GM23338 (cell line): ENCODE data around the gene PROX1.

Source experiments
- CTCF ChIP-seq, 2 experiments: fragments of 200-600 bp in 1 of 2; sonication (generic) in 1 of 2; conservative IDR thresholded peaks; 2 replicates each; pipeline versions ENCODE4 v1.5.1 to v1.6.1; 2016 to 2017; ENCODE audit warnings: antibody characterized with exemption in 2 of 2, low read depth in 2 of 2, mild to moderate bottlenecking in 2 of 2, moderate library complexity in 1 of 2
- EZH2 ChIP-seq: fragments of 200-600 bp; sonication (generic); IDR thresholded peaks from one replicate; pipeline ENCODE4 v1.8.0; 2017; ENCODE audit warnings: antibody characterized with exemption, mild to moderate bottlenecking, low read depth; ENCODE audit not compliant: unreplicated experiment
- EZH2phosphoT487 ChIP-seq: fragments of 200-600 bp; sonication (generic); IDR thresholded peaks from one replicate; pipeline ENCODE4 v1.8.1; 2018; ENCODE audit warnings: antibody characterized with exemption; ENCODE audit not compliant: unreplicated experiment
- POLR2AphosphoS5 ChIP-seq: IDR thresholded peaks from 2 replicates; pipeline ENCODE4 v1.6.1; 2016; ENCODE audit warnings: antibody characterized with exemption, low read depth
- REST ChIP-seq: IDR thresholded peaks from one replicate; pipeline ENCODE4 v1.6.1; 2018; ENCODE audit warnings: antibody characterized with exemption; ENCODE audit not compliant: unreplicated experiment
- STAT1 ChIP-seq: IDR thresholded peaks from one replicate; pipeline ENCODE4 v1.6.1; 2016; ENCODE audit warnings: antibody characterized with exemption; ENCODE audit not compliant: unreplicated experiment
- ZNF462 ChIP-seq: fragments of 250-450 bp; sonication (Bioruptor Pico); IDR thresholded peaks from 2 replicates; pipeline ENCODE4 v1.5.0; 2020; ENCODE audit warnings: mild to moderate bottlenecking, moderate library complexity

GRCh38 chr1:214022229-214022791 is 34.5 kb downstream of the PROX1 start:
- TF ChIP-seq CTCF (conservative IDR thresholded peaks at IDR 0.05; ENCODE audit: low read depth in 2 of 2) (no peak), REST (no peak), STAT1 (no peak), EZH2phosphoT487 (no peak), POLR2AphosphoS5 (no peak), EZH2 (no peak), ZNF462 (CRISPR knock-in tag) (no peak)
